WTC11 (cell line): ENCODE results near the gene MYOCOS. TPM values are rescaled to one million over a fixed set of nuclear protein-coding genes. Genes with fewer than 3 reads are reported as not detected.
"Not testable (repeated sequence)": the region's sequence is repeated elsewhere in the genome, so short reads cannot be mapped to it uniquely, and the experiment has no call there.

Experiments
- ATAC-seq: fragments of 200-7000 bp; cut with Tn5 transposase; 2 replicates; pipeline ENCODE4 v1.10.0; 2021; ENCODE audit warnings: mild to moderate bottlenecking, moderate library complexity
- CTCF ChIA-PET: fragments of 300-600 bp; sonication (Branson Sonifier 250); formaldehyde crosslinking; loops from one replicate; lab custom pipeline; 2021; ENCODE audit warnings: antibody characterized with exemption; lab: Charles Lee
- POLR2A ChIA-PET: fragments of 350-600 bp; sonication (Branson Sonifier 250); formaldehyde crosslinking; loops from one replicate; lab custom pipeline; 2021; ENCODE audit warnings: antibody characterized with exemption; lab: Charles Lee
- DNase-seq: peaks from one replicate; pipeline ENCODE4 v3.0.0; 2021; ENCODE audit warnings: low spot score
- H3K27ac Mint-ChIP-seq: 2 replicates; pipeline ENCODE4 v1.8.0; 2021; ENCODE audit warnings: mixed read lengths
- H3K27me3 Mint-ChIP-seq: 2 replicates; pipeline ENCODE4 v1.8.0; 2021; ENCODE audit warnings: low read depth, mild to moderate bottlenecking, moderate library complexity, mixed read lengths
- H3K36me3 Mint-ChIP-seq: 2 replicates; pipeline ENCODE4 v1.8.0; 2021; ENCODE audit warnings: mixed read lengths
- H3K4me1 Mint-ChIP-seq: 2 replicates; pipeline ENCODE4 v1.8.0; 2022; ENCODE audit warnings: mixed read lengths
- H3K4me3 Mint-ChIP-seq: 2 replicates; pipeline ENCODE4 v1.8.0; 2021; ENCODE audit warnings: mild to moderate bottlenecking, moderate library complexity, mixed read lengths
- H3K9me3 Mint-ChIP-seq: 2 replicates; pipeline ENCODE4 v1.8.0; 2021; ENCODE audit warnings: mixed read lengths
- ARID4B ChIP-seq: sonication (generic); formaldehyde crosslinking; IDR thresholded peaks from 2 replicates; pipeline ENCODE4 v1.8.0; 2023; ENCODE audit warnings: missing genetic modification reagents, mild to moderate bottlenecking, borderline replicate concordance
- CREB1 ChIP-seq: sonication (generic); formaldehyde crosslinking; IDR thresholded peaks from 2 replicates; pipeline ENCODE4 v1.8.0; 2023; ENCODE audit warnings: mild to moderate bottlenecking, missing genetic modification reagents
- CTCF ChIP-seq: fragments of 200-600 bp; IDR thresholded peaks from 2 replicates; pipeline ENCODE4 v1.8.0; 2022; ENCODE audit warnings: antibody characterized with exemption
- ERG ChIP-seq: fragments of 250-450 bp; sonication (Bioruptor Pico); IDR thresholded peaks from 2 replicates; pipeline ENCODE4 v1.8.0; 2021; ENCODE audit warnings: mild to moderate bottlenecking
- FOXP4 ChIP-seq: sonication (generic); formaldehyde crosslinking; IDR thresholded peaks from 2 replicates; pipeline ENCODE4 v1.8.0; 2022; ENCODE audit warnings: mild to moderate bottlenecking, missing genetic modification reagents
- GRHL2 ChIP-seq: fragments of 250-450 bp; sonication (Bioruptor Pico); IDR thresholded peaks from 2 replicates; pipeline ENCODE4 v1.8.0; 2022; ENCODE audit warnings: mild to moderate bottlenecking, moderate library complexity; ENCODE audit not compliant: insufficient replicate concordance, severe bottlenecking
- IRF2 ChIP-seq: sonication (generic); formaldehyde crosslinking; IDR thresholded peaks from 2 replicates; pipeline ENCODE4 v1.8.0; 2022; ENCODE audit warnings: low read depth, missing genetic modification reagents, borderline replicate concordance
- NFYB ChIP-seq: sonication (generic); formaldehyde crosslinking; conservative IDR thresholded peaks from 2 replicates; pipeline ENCODE4 v1.8.0; 2022; ENCODE audit warnings: low read depth, missing genetic modification reagents
- OVOL2 ChIP-seq: fragments of 250-450 bp; sonication (Bioruptor Pico); IDR thresholded peaks from 2 replicates; pipeline ENCODE4 v1.9.0; 2021; ENCODE audit warnings: mild to moderate bottlenecking, borderline replicate concordance
- SP1 ChIP-seq: sonication (generic); formaldehyde crosslinking; conservative IDR thresholded peaks from 2 replicates; pipeline ENCODE4 v1.8.1; 2022; ENCODE audit warnings: missing genetic modification reagents
- TEAD4 ChIP-seq: sonication (generic); formaldehyde crosslinking; IDR thresholded peaks from 2 replicates; pipeline ENCODE4 v1.8.0; 2022; ENCODE audit warnings: mild to moderate bottlenecking, missing genetic modification reagents
- TP53 ChIP-seq: sonication (generic); formaldehyde crosslinking; IDR thresholded peaks from 2 replicates; pipeline ENCODE4 v1.8.1; 2023; ENCODE audit warnings: mild to moderate bottlenecking, missing genetic modification reagents
- USF1 ChIP-seq: sonication (generic); formaldehyde crosslinking; IDR thresholded peaks from 2 replicates; pipeline ENCODE4 v1.8.0; 2022; ENCODE audit warnings: mild to moderate bottlenecking, missing genetic modification reagents
- ZBTB21 ChIP-seq: sonication (generic); formaldehyde crosslinking; IDR thresholded peaks from 2 replicates; pipeline ENCODE4 v1.8.1; 2023; ENCODE audit warnings: mild to moderate bottlenecking, missing genetic modification reagents, borderline replicate concordance
- ZNF281 ChIP-seq: sonication (generic); formaldehyde crosslinking; IDR thresholded peaks from 2 replicates; pipeline ENCODE4 v1.8.0; 2023; ENCODE audit warnings: mild to moderate bottlenecking, missing genetic modification reagents
- ZSCAN18 ChIP-seq: fragments of 250-450 bp; sonication (Bioruptor Pico); IDR thresholded peaks from 2 replicates; pipeline ENCODE4 v2.1.2; 2022; ENCODE audit warnings: mild to moderate bottlenecking, moderate library complexity
- total RNA-seq: library from RNA; stranded (reverse); gene quantifications from 3 replicates; pipeline ENCODE4 v1.2.3, GENCODE V29; 2021

MYOCOS gene
- total RNA-seq, 1 experiment from 2014 or later: not detected

- no peak overlapping the region for H3K4me3 Mint-ChIP-seq
- ATAC-seq (peak; percentile 63), DNase-seq (peak; percentile 14)
- H3K27me3 Mint-ChIP-seq: no peaks in the 10 kb centered on the region
- TF ChIP-seq SP1 (no peak), ARID4B (CRISPR knock-in tag) (no peak), CREB1 (CRISPR knock-in tag) (no peak), ERG (CRISPR knock-in tag) (no peak), CTCF (no peak), TP53 (CRISPR knock-in tag) (no peak), FOXP4 (CRISPR knock-in tag) (no peak), USF1 (CRISPR knock-in tag) (no peak)
- H3K36me3 Mint-ChIP-seq: no peaks in the 10 kb centered on the region
- no peaks in the 10 kb centered on the region for H3K9me3 Mint-ChIP-seq
- no peak overlapping the region for H3K27ac Mint-ChIP-seq
- H3K4me1 Mint-ChIP-seq: peaks cover 16% of the 10 kb centered on the region
- ChIA-PET CTCF (no interaction called here), POLR2A (no interaction called here)
Observed at GRCh38 chr1:171600862-171601261, 21.2 kb upstream of the MYOCOS start.

GRCh38 chr1:171603042-171603441, 19.0 kb upstream of the MYOCOS start:
- POLR2A ChIA-PET, H3K27ac Mint-ChIP-seq, H3K4me1 Mint-ChIP-seq, H3K36me3 Mint-ChIP-seq, H3K27me3 Mint-ChIP-seq, H3K9me3 Mint-ChIP-seq, H3K4me3 Mint-ChIP-seq: not testable (repeated sequence)
- CTCF ChIA-PET: interaction anchor here (0.5 to 1.5 kb wide), 4 partner anchors 11 to 141 kb away, joined by 3 to 8 read pairs (median 4); no protein-coding TSS in a partner anchor
- ATAC-seq: peak; percentile 60; the same call in 1 of the 2 replicates
- peak; percentile 13 for DNase-seq

- no peaks in the 10 kb centered on the region for H3K9me3 Mint-ChIP-seq
- no peak overlapping the region for H3K4me3 Mint-ChIP-seq
- no peak overlapping the region for H3K27ac Mint-ChIP-seq
- ChIA-PET CTCF (interaction anchor here (0.8 to 1.7 kb wide), 2 partner anchors 14 to 38 kb away, joined by 3 to 6 read pairs; no protein-coding TSS in a partner anchor), POLR2A (interaction anchor here (0.5 kb wide), 1 partner anchor 255 kb away, joined by 4 read pairs; no protein-coding TSS in a partner anchor)
- no peaks in the 10 kb centered on the region for H3K36me3 Mint-ChIP-seq
- no peaks in the 10 kb centered on the region for H3K27me3 Mint-ChIP-seq
- DNase-seq (no peak), ATAC-seq (no peak)
- peaks cover 8% of the 10 kb centered on the region for H3K4me1 Mint-ChIP-seq
- TF ChIP-seq SP1 (no peak), TEAD4 (no peak), ZNF281 (CRISPR knock-in tag) (no peak), GRHL2 (CRISPR knock-in tag) (no peak), ZSCAN18 (CRISPR knock-in tag) (no peak), NFYB (CRISPR knock-in tag) (no peak), OVOL2 (CRISPR knock-in tag) (no peak), IRF2 (no peak), ZBTB21 (CRISPR knock-in tag) (no peak), CREB1 (CRISPR knock-in tag) (no peak)
Observed at GRCh38 chr1:171606402-171606941, 15.6 kb upstream of the MYOCOS start.
